AG04450 (cell line): ENCODE measurements around the gene SOD2. TPM values are rescaled to one million over a fixed set of nuclear protein-coding genes. Genes with fewer than 3 reads are reported as not detected.

Experiments used
- CTCF ChIA-PET: fragments of 300-600, 350-600 bp; formaldehyde crosslinking; extraction: SDS; loops from one replicate; lab custom pipeline; 2022; ENCODE audit warnings: antibody characterized with exemption, inconsistent platforms; lab: Charles Lee
- POLR2A ChIA-PET: fragments of 350-600 bp; formaldehyde crosslinking; extraction: SDS; loops from one replicate; lab custom pipeline; 2021; ENCODE audit warnings: antibody characterized with exemption, inconsistent platforms; lab: Yijun Ruan, JAX
- DNase-seq: peaks from one replicate; pipeline ENCODE4 v3.0.0-alpha.2; 2011; ENCODE audit warnings: low read depth, low spot score
- H3K27ac ChIP-seq: one replicate; pipeline ENCODE4 v1.5.1; 2012; ENCODE audit warnings: low read depth, low read length, control low read depth
- H3K27me3 ChIP-seq: one replicate; pipeline ENCODE4 v1.6.0; 2012; ENCODE audit warnings: low read length; ENCODE audit not compliant: control insufficient read depth, insufficient read depth
- H3K4me3 ChIP-seq: 2 replicates; pipeline ENCODE4 v1.5.1; 2011; ENCODE audit warnings: mild to moderate bottlenecking, low read depth, low read length, control low read depth
- H3K9me3 ChIP-seq: 2 replicates; pipeline ENCODE4 v1.5.1; 2012; ENCODE audit warnings: low read length; ENCODE audit not compliant: control insufficient read depth, insufficient read depth
- CTCF ChIP-seq: IDR thresholded peaks from 2 replicates; pipeline ENCODE4 v1.5.1; 2011; ENCODE audit warnings: low read depth, low read length, control low read depth, inconsistent platforms
- polyA plus RNA-seq: library from polyadenylated mRNA; depleted of rRNA; stranded (reverse); fragments of >200 nt; gene quantifications from 2 replicates; pipeline ENCODE4 v1.2.3, GENCODE V29; 2011

The SOD2 gene
- polyA plus RNA-seq, 1 experiment = 126 TPM

DNA sequence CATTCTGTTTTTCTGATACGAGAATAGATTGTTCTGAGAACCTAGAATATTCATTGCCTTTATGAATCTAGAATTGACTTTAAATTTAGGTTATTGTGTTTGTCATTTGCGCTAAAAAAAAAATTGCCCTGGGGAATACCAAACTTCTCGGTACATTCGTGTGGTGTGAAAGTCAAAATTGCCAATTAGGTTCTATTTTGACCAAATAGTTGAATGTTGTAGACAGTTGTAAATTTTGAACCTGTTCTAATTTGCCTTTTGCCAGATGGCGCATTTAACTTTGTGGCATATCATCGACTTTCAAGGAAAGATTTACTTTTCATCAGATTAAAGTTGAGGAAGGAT lies 37.3 kb upstream of the SOD2 start:
- CTCF ChIA-PET = interaction anchor here (1.5 kb wide), 1 partner anchor 10 kb away, joined by 7 read pairs; no protein-coding TSS in a partner anchor
- DNase-seq = no peak
- H3K27me3 ChIP-seq = no peaks in the 10 kb centered on the region
- no peak for TF ChIP-seq CTCF
- peak overlapping the region; percentile 86; the same call in 1 of the 2 replicates for H3K4me3 ChIP-seq
- H3K27ac ChIP-seq = no peak overlapping the region
- POLR2A ChIA-PET = no interaction called here
- no peaks in the 10 kb centered on the region; the same call in 1 of the 2 replicates for H3K9me3 ChIP-seq

DNA sequence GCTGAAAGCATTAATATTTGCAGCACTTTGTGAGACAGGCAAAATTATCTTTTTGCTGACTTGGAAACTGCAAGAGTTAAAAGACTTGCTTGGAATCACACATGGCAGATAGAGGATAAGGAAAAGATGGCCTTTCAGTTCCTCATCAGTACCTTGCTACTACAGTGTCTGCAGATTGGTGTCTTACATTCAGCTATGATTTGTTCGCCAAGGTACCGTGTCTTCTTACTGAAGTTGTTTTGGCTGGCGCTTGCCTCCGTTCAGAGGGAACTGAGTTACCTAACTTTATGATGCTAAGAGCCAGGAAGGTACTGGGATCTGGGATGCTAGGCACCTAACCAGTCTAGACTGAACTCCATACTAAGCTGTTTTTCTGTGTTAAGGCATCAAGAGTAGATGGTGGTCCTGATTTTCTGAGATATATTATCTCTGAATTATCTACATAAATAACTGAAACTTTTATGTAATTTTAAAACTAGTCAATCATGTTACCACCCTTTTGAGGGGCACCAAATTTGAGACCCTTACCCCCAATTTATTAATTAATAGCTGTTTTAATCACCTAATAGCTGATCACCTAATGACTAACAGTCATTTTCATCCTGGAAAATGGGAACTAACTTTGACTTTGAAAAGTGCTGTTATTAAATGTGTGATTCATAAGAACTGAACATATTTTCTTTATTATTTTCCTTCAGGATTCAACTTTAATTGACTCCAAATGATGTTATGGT lies 36.7 kb upstream of the SOD2 start:
- CTCF ChIA-PET = interaction anchor here (0.9 to 1.5 kb wide), 2 partner anchors 9 to 11 kb away, joined by 4 to 7 read pairs; no protein-coding TSS in a partner anchor
- POLR2A ChIA-PET = no interaction called here
- H3K27me3 ChIP-seq = no peaks in the 10 kb centered on the region
- peak overlapping the region; percentile 86 for H3K4me3 ChIP-seq
- no peak overlapping the region for H3K27ac ChIP-seq
- no peak for DNase-seq
- TF ChIP-seq CTCF = no peak
- H3K9me3 ChIP-seq = no peaks in the 10 kb centered on the region; the same call in 1 of the 2 replicates

- Histone ChIP-seq H3K27ac (no peak overlapping the region), H3K9me3 (no peaks in the 10 kb centered on the region; the same call in 1 of the 2 replicates), H3K4me3 (peak overlapping the region; percentile 86), H3K27me3 (no peaks in the 10 kb centered on the region)
- ChIA-PET CTCF (interaction anchor here (0.8 to 1.6 kb wide), 4 partner anchors 10 to 74 kb away, joined by 3 to 6 read pairs (median 4); no protein-coding TSS in a partner anchor), POLR2A (interaction anchor here (0.7 to 1.1 kb wide), 2 partner anchors 23 to 35 kb away, joined by 3 read pairs; partner anchors contain the start of gene SOD2)
- DNase-seq = no peak
- TF ChIP-seq CTCF = no peak
Observed at GRCh38 chr6:159728531-159728964, 35.5 kb upstream of the SOD2 start.

DNA sequence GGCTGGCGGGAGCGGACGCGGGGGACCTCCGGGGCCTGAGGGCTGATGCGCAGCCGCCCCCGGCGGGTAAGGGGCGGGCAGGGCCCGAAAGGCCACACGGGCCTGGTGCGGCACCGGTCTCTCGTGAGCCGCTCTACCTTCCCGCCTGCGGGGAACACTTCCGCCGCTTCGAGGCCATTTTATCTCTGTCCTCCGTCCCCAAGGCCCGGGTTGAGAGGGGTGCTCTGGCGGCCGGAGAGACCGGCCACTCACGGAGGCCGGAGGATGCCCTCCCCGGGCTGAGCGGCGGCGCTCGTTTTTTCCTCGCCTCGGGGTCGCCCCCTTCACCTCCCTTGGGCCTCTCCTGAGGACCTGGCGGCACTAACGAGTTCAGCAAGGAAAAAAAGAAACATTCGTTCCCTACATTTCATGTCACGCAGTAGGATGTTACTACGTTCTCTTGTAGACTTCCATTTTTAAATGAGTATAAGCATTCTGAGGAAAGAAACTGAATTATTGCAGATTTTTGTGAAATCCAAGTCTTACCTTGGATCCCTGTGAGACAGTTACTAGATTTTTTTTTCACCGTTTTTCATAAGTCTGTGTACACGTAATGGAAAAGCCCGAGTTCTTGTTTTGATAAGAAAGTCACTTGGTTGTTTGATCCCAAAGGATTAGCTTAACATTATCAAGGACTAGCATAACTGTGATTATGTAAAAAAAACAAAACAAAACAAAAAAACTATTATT lies 34.8 kb upstream of the SOD2 start:
- no peaks in the 10 kb centered on the region; the same call in 1 of the 2 replicates for H3K9me3 ChIP-seq
- CTCF ChIA-PET = interaction anchor here (0.8 to 1.6 kb wide), 2 partner anchors 36 to 59 kb away, joined by 3 to 6 read pairs; no protein-coding TSS in a partner anchor

More for the DNA sequence above, 34.8 kb upstream of the SOD2 start:
- Histone ChIP-seq H3K4me3 (peak overlapping the region; percentile 86), H3K27ac (peak overlapping the region; percentile 80), H3K27me3 (no peaks in the 10 kb centered on the region)
- no peak for TF ChIP-seq CTCF
- POLR2A ChIA-PET = interaction anchor here (0.6 to 2.4 kb wide), 10 partner anchors 24 to 361 kb away, joined by 3 to 18 read pairs (median 3); partner anchors contain the start of genes ACAT2, MRPL18, SOD2 and TCP1
- no peak for DNase-seq
